Neural progenitor cell (in vitro differentiated cells): ENCODE results near the gene ANKS3. TPM values are rescaled to one million over a fixed set of nuclear protein-coding genes. Genes with fewer than 3 reads are reported as not detected.

ENCODE experiments used
- DNase-seq: peaks from one replicate; pipeline ENCODE4 v3.0.0-alpha.2; 2016; ENCODE audit warnings: low spot score
- H2AFZ ChIP-seq: fragments of 200-600 bp; sonication (generic); replicated peaks from 2 replicates; pipeline ENCODE4 v1.6.1; 2016; ENCODE audit warnings: antibody characterized with exemption
- H3F3A ChIP-seq: fragments of 200-600 bp; sonication (generic); 2 replicates; pipeline ENCODE4 v1.6.1; 2016; ENCODE audit warnings: antibody characterized with exemption, low read depth
- H3K27ac ChIP-seq: fragments of 200-600 bp; sonication (generic); 2 replicates; pipeline ENCODE4 v1.5.1; 2016; ENCODE audit warnings: mild to moderate bottlenecking
- H3K27me3 ChIP-seq: fragments of 200-600 bp; sonication (generic); 2 replicates; pipeline ENCODE4 v1.6.1; 2016; ENCODE audit warnings: mild to moderate bottlenecking, moderate library complexity
- H3K36me3 ChIP-seq: fragments of 200-600 bp; sonication (generic); 2 replicates; pipeline ENCODE4 v1.5.1; 2016
- H3K4me1 ChIP-seq: fragments of 200-600 bp; sonication (generic); 2 replicates; pipeline ENCODE4 v1.6.1; 2016; ENCODE audit warnings: mixed run types
- H3K4me2 ChIP-seq: fragments of 200-600 bp; sonication (generic); 2 replicates; pipeline ENCODE4 v1.6.1; 2016
- H3K4me3 ChIP-seq: fragments of 200-600 bp; sonication (generic); 2 replicates; pipeline ENCODE4 v1.5.1; 2016
- H3K79me2 ChIP-seq: fragments of 200-600 bp; sonication (generic); 2 replicates; pipeline ENCODE4 v1.6.1; 2016; ENCODE audit warnings: low read depth
- H3K9ac ChIP-seq: fragments of 200-600 bp; sonication (generic); 2 replicates; pipeline ENCODE4 v1.6.1; 2016
- H3K9me3 ChIP-seq: fragments of 200-600 bp; sonication (generic); 2 replicates; pipeline ENCODE4 v1.5.1; 2016; ENCODE audit warnings: low read depth
- H4K20me1 ChIP-seq: fragments of 200-600 bp; sonication (generic); 2 replicates; pipeline ENCODE4 v1.6.1; 2016; ENCODE audit warnings: low read depth
- H3K27ac Mint-ChIP-seq: 3 replicates; pipeline ENCODE4 v1.8.0; 2021; ENCODE audit warnings: mixed read lengths
- H3K27me3 Mint-ChIP-seq: 2 replicates; pipeline ENCODE4 v1.8.0; 2022; ENCODE audit warnings: low read depth, mild to moderate bottlenecking, inconsistent platforms, moderate library complexity, mixed read lengths; ENCODE audit not compliant: insufficient read depth
- H3K36me3 Mint-ChIP-seq: 3 replicates; pipeline ENCODE4 v1.8.0; 2021; ENCODE audit warnings: mixed read lengths
- H3K4me1 Mint-ChIP-seq: 3 replicates; pipeline ENCODE4 v1.8.0; 2021; ENCODE audit warnings: mixed read lengths
- H3K4me3 Mint-ChIP-seq: 3 replicates; pipeline ENCODE4 v1.8.0; 2021; ENCODE audit warnings: mild to moderate bottlenecking, moderate library complexity, mixed read lengths
- H3K9me3 Mint-ChIP-seq: 3 replicates; pipeline ENCODE4 v1.8.0; 2020; ENCODE audit warnings: mixed read lengths
- EZH2 ChIP-seq: fragments of 200-600 bp; sonication (generic); IDR thresholded peaks from 2 replicates; pipeline ENCODE4 v1.6.1; 2017; ENCODE audit warnings: antibody characterized with exemption, mild to moderate bottlenecking, moderate library complexity
- EZH2phosphoT487 ChIP-seq: fragments of 200-600 bp; sonication (generic); IDR thresholded peaks from 2 replicates; pipeline ENCODE4 v1.6.1; 2017; ENCODE audit warnings: antibody characterized with exemption
- total RNA-seq: library from RNA; depleted of rRNA; stranded (reverse); fragments of >200 nt; gene quantifications from 2 replicates; pipeline ENCODE4 v1.2.3, GENCODE V29; 2015; ENCODE audit warnings: low replicate concordance
- TF ChIP-seq, protein P1 (sequence below): fragments of 200-600 bp; sonication (generic); IDR thresholded peaks from 2 replicates; pipeline ENCODE4 v1.5.1; 2017; ENCODE audit warnings: antibody characterized with exemption, mild to moderate bottlenecking

Gene ANKS3
- total RNA-seq, 1 donor from 2014 or later, result 20.6 TPM

DNA sequence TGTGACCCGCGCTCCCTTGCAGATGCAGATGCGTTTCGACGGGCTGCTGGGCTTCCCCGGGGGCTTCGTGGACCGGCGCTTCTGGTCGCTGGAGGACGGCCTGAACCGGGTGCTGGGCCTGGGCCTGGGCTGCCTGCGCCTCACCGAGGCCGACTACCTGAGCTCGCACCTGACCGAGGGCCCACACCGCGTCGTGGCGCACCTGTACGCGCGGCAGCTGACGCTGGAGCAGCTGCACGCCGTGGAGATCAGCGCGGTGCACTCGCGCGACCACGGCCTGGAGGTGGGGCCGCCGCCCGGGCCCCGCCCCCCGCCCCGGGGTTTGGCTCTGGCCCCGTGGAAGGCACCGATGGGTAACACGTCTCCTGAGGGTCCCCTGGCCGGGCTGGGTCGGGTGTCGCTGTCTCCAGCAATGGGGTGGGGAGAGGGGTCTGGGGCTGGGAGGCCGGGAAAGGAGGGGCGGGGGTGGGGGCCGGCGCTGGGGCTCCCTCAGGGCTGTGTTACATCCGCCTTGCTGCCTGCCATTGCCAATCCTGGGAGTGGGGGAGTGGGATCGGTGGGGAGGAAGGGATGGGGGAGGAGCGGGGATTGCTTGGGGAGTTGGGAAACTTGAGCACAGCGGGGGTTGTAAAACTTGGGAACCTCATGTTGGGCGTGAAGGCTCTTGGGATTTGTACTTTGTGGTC is 40.0 kb downstream of the ANKS3 start:
- no peak overlapping the region for H2AFZ ChIP-seq
- peak overlapping the region; percentile 91 for H3K4me2 ChIP-seq
- TF ChIP-seq EZH2phosphoT487 (no peak), EZH2 (no peak)
- TF ChIP-seq, protein P1, sequence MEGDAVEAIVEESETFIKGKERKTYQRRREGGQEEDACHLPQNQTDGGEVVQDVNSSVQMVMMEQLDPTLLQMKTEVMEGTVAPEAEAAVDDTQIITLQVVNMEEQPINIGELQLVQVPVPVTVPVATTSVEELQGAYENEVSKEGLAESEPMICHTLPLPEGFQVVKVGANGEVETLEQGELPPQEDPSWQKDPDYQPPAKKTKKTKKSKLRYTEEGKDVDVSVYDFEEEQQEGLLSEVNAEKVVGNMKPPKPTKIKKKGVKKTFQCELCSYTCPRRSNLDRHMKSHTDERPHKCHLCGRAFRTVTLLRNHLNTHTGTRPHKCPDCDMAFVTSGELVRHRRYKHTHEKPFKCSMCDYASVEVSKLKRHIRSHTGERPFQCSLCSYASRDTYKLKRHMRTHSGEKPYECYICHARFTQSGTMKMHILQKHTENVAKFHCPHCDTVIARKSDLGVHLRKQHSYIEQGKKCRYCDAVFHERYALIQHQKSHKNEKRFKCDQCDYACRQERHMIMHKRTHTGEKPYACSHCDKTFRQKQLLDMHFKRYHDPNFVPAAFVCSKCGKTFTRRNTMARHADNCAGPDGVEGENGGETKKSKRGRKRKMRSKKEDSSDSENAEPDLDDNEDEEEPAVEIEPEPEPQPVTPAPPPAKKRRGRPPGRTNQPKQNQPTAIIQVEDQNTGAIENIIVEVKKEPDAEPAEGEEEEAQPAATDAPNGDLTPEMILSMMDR, result no peak
- H3K9me3 Mint-ChIP-seq, result no peaks in the 10 kb centered on the region
- H3K27me3 Mint-ChIP-seq, result peaks cover 7% of the 10 kb centered on the region
- no peaks in the 10 kb centered on the region for H3K36me3 ChIP-seq
- peak overlapping the region; percentile 94 for H3K4me3 ChIP-seq
- H3K27me3 ChIP-seq, result no peaks in the 10 kb centered on the region
- H3K4me1 Mint-ChIP-seq, result no peaks in the 10 kb centered on the region
- H3K9me3 ChIP-seq, result no peaks in the 10 kb centered on the region
- peaks cover 13% of the 10 kb centered on the region for H3K79me2 ChIP-seq
- peak; percentile 37 for DNase-seq
- H3K9ac ChIP-seq, result peak overlapping the region; percentile 82
- no peaks in the 10 kb centered on the region for H3K36me3 Mint-ChIP-seq
- H3F3A ChIP-seq, result peaks cover 19% of the 10 kb centered on the region
- H4K20me1 ChIP-seq, result peaks cover 17% of the 10 kb centered on the region
- no peak overlapping the region for H3K27ac Mint-ChIP-seq
- H3K4me1 ChIP-seq, result no peaks in the 10 kb centered on the region
- peak overlapping the region; percentile 89 for H3K4me3 Mint-ChIP-seq
- no peak overlapping the region for H3K27ac ChIP-seq

DNA sequence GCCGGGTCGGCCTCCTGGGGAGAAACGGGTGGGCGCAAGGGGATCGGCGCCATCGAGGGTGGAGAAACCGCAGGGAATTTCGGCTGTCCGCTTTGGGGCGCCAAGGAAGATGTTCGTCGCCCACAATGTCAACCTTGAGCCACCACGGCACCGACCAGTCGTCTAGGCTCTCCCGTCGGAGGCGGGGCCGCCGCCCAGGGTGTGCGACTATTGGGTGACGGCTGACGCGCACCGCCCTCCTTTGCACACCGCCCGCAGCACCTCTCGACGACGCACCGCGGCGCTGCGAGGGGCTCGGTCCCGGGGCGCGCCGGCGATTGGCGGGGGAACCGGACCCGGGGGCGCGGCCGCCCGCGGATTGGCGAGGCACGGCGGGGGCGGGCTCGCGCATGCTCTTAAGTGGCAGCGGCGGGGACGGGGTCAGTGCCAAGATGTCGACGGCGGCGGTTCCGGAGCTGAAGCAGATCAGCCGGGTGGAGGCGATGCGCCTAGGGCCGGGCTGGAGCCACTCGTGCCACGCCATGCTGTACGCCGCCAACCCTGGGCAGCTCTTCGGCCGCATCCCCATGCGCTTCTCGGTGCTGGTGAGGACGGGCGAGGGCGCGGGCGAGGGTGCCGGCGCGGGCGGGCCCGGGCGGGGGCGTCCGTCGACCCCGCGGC is 40.6 kb downstream of the ANKS3 start, which contains the start of gene NUDT16L1:
NUDT16L1 (plus strand) TSS at position 267 of the 660 bp plus-strand sequence; CDS start at position 432, 165 bp downstream.
- H3K27ac Mint-ChIP-seq, result no peak within 1 kb of the TSS
- H3K36me3 Mint-ChIP-seq, result no peaks in the 10 kb centered on the region
- TF ChIP-seq, protein P1, result peak; percentile 41
- no peak for TF ChIP-seq EZH2phosphoT487
- no peaks in the 10 kb centered on the region for H3K9me3 Mint-ChIP-seq
- peaks cover 7% of the 10 kb centered on the region for H3K27me3 Mint-ChIP-seq
- Histone ChIP-seq H3K36me3 (no peaks in the 10 kb centered on the region), H3K4me3 (peak within 1 kb of the TSS; percentile 94), H3K27ac (no peak within 1 kb of the TSS), H2AFZ (peak within 1 kb of the TSS; percentile 26), H3F3A (peaks cover 19% of the 10 kb centered on the region), H3K4me2 (peak within 1 kb of the TSS; percentile 92), H3K9ac (peak within 1 kb of the TSS; percentile 82), H3K79me2 (peaks cover 13% of the 10 kb centered on the region), H3K27me3 (no peaks in the 10 kb centered on the region), H4K20me1 (peaks cover 17% of the 10 kb centered on the region), H3K9me3 (no peaks in the 10 kb centered on the region), H3K4me1 (no peaks in the 10 kb centered on the region)
- peak within 1 kb of the TSS; percentile 89 for H3K4me3 Mint-ChIP-seq
- no peaks in the 10 kb centered on the region for H3K4me1 Mint-ChIP-seq
- DNase-seq, result peak; percentile 99

DNA sequence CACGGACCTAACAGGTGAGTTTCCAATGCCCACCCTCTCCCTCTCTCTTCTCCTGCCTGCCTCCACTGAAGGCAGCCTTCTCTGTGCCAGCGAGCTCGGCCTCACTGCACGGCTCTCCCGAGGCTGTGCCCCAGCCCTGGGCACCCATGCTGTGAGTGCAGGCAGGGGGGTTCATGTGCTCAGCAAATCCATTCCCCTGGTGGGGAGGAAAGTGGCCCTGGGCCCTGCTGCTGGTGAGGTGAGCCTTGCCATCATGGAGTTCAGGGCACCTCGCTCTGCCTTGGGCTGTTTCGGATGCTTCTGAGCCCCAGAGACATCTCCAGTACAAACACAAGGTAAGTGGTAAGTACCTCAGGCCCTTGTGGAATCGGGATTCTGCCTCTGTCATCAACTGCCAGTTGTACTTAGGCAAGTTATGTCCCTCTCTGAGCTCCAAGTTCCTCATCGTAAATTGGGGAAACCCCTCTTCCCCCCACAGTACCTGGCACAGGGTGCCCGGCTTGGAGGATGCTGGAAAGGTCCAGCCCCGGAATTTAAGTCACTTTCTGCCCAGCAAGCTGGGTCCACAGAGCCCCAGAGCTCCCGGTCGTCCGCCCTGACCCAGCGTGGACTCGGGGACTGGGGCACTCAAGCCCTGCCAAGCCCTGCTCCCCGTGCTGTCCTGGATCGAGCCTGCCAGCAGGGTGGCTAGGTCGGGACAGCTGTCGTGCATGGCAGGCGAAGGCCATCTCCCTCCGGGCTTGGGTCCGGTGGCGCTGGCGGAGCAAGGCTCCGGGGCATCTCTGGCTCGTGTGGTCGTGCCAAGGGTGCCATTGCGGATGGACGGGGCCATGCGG is 41.4 kb downstream of the ANKS3 start:
- Histone ChIP-seq H3K27me3 (no peaks in the 10 kb centered on the region), H3K27ac (no peak overlapping the region), H3K4me2 (peak overlapping the region; percentile 92), H3F3A (peaks cover 19% of the 10 kb centered on the region), H3K36me3 (no peaks in the 10 kb centered on the region), H3K79me2 (peaks cover 13% of the 10 kb centered on the region), H3K9me3 (no peaks in the 10 kb centered on the region), H3K9ac (no peak overlapping the region), H3K4me1 (no peaks in the 10 kb centered on the region), H2AFZ (peak overlapping the region; percentile 26), H3K4me3 (peak overlapping the region; percentile 94), H4K20me1 (peaks cover 17% of the 10 kb centered on the region)
- H3K4me3 Mint-ChIP-seq, result peak overlapping the region; percentile 85
- H3K27me3 Mint-ChIP-seq, result peaks cover 7% of the 10 kb centered on the region
- H3K4me1 Mint-ChIP-seq, result no peaks in the 10 kb centered on the region
- no peaks in the 10 kb centered on the region for H3K9me3 Mint-ChIP-seq
- no peak for TF ChIP-seq EZH2phosphoT487
- no peak for TF ChIP-seq EZH2
- TF ChIP-seq, protein P1, result no peak
- DNase-seq, result peak; percentile 53
- no peaks in the 10 kb centered on the region for H3K36me3 Mint-ChIP-seq
- no peak overlapping the region for H3K27ac Mint-ChIP-seq
